AG09309 (cell line): ENCODE results near the gene PTPN14.

Experiments used
- DNase-seq: peaks from one replicate; pipeline ENCODE4 v3.0.0-alpha.2; 2010; ENCODE audit warnings: low read depth
- H3K4me3 ChIP-seq: 2 replicates; pipeline ENCODE4 v1.5.1; 2011; ENCODE audit warnings: mild to moderate bottlenecking, low read depth, low read length, moderate library complexity; ENCODE audit not compliant: control insufficient read depth
- TF ChIP-seq, protein P1 (sequence below): IDR thresholded peaks from 2 replicates; pipeline ENCODE4 v1.5.1; 2011; ENCODE audit warnings: mild to moderate bottlenecking, low read depth, low read length, inconsistent platforms; ENCODE audit not compliant: insufficient read depth, control insufficient read depth; ENCODE audit errors: missing control alignments

The PTPN14 gene

DNA sequence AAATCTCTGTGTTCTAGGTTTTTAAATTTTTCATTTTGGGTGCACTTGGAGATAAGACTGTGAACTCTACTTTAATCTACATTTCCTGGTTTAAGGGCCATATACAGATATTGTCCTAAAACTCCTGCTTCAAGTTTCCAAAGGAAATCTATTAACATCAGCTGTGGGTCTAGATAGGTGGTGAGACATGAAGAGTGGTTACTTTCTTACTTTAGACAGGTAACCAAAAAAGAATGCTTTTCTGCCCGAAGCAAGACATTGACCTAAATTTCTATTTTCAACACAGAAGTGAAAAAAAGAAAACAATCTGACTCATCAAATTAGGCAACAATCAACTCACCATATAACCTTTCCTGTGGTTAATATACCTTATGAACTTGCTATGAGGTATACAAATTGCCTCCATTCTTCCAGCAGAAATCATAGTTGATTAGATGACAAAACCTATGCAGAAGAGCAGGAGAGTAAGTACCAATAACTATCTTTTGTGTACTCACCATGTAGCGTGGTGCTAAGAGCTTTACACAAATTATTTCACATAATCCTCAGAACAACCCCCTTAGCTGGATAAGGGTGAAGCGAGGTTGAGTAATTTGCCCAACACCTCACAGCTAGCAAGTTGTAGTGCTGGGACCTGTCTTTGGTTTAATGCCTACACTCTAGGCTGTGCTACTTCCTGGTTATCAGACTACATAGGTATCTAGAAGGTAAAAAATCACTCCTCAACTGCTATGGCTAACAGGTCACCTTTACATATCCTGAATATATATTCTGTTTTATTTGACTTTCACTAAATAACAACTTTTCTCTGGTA lies 23.4 kb upstream of the PTPN14 start:
- H3K4me3 ChIP-seq, result no peak overlapping the region
- TF ChIP-seq, protein P1, sequence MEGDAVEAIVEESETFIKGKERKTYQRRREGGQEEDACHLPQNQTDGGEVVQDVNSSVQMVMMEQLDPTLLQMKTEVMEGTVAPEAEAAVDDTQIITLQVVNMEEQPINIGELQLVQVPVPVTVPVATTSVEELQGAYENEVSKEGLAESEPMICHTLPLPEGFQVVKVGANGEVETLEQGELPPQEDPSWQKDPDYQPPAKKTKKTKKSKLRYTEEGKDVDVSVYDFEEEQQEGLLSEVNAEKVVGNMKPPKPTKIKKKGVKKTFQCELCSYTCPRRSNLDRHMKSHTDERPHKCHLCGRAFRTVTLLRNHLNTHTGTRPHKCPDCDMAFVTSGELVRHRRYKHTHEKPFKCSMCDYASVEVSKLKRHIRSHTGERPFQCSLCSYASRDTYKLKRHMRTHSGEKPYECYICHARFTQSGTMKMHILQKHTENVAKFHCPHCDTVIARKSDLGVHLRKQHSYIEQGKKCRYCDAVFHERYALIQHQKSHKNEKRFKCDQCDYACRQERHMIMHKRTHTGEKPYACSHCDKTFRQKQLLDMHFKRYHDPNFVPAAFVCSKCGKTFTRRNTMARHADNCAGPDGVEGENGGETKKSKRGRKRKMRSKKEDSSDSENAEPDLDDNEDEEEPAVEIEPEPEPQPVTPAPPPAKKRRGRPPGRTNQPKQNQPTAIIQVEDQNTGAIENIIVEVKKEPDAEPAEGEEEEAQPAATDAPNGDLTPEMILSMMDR, result no peak
- no peak for DNase-seq

DNA sequence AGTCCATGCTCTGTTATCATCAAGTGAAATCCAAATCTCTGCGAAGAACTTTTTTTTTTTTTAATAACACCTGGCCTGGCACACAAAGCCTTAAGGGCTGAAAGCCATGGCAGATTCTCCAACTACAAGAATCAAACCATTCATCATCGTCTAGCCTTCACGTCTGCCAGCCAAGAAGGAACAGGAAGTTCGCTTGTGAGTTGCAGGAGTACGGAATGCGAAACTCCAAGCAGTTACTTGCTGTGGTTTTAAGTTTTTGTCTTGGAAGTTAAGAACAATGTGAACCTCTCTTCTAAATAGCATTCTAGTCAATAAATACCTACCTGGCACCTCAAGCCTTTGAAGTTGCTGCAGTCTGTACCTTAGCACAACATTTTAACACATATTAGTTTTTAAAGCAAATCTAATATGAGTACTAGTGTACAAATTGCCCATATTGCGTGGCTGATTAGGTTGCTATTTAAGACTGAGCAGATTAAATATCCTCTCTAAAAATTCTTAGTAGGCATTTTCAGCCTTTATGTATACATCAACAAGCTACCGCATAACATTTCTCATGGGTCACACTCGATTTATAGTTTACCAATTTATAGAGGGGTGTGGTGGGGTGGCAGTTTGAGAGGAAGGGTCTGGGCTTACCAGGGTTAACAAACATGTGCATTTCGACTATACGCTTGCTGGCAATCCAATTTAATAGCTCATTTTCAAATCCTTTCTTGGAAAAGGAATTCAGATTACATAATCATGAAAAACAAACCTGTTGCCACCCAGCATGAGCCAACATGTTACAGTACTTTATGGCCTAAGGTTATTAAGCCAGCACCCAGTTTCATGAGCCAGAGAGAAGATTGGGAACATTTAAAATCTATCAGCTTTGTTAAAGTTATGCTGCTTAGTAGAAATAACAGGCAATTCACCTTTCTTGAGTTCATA lies 22.2 kb upstream of the PTPN14 start:
- TF ChIP-seq, protein P1, result no peak
- H3K4me3 ChIP-seq, result no peak overlapping the region
- DNase-seq, result no peak

DNA sequence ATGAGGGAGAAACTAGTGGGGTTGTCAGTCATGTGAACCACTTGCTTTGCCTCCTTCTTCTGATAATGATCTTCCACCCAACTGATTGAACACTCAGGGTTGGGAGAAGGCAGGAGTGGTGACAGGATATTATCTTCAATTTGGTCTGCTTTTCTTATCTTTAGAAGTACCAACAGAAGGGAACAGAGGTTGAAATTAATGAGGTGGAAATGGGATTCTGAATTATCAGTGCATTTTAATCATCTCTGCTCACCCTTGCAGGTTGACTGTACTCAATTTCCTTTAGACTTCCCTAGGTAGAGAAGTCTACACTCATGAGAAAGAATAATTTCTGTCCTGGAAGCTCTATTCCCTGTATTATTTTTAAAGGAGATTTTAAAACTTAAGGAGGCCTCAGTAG lies 19.9 kb upstream of the PTPN14 start:
- no peak for DNase-seq
- H3K4me3 ChIP-seq, result no peak overlapping the region
- TF ChIP-seq, protein P1, result no peak

DNA sequence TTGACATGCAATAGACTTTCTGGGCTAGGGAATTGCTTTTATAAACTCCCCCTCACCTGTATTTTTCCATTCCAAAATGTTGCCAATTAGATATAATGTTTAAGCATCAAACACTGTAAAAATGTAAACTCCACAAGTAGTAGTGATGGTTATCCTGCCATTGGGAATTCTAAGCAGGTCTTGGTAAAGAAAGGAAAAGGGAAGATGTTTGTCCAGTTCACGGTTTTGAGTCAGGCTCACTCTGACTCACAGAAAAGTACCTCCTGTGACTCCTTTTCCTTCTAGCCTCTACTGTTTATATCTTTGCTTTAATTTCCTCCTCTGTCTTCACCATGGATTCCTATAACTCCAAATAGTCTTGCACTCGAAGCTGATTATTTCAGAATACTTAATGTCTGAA lies 19.0 kb upstream of the PTPN14 start:
- H3K4me3 ChIP-seq, result no peak overlapping the region
- TF ChIP-seq, protein P1, result no peak
- no peak for DNase-seq

DNA sequence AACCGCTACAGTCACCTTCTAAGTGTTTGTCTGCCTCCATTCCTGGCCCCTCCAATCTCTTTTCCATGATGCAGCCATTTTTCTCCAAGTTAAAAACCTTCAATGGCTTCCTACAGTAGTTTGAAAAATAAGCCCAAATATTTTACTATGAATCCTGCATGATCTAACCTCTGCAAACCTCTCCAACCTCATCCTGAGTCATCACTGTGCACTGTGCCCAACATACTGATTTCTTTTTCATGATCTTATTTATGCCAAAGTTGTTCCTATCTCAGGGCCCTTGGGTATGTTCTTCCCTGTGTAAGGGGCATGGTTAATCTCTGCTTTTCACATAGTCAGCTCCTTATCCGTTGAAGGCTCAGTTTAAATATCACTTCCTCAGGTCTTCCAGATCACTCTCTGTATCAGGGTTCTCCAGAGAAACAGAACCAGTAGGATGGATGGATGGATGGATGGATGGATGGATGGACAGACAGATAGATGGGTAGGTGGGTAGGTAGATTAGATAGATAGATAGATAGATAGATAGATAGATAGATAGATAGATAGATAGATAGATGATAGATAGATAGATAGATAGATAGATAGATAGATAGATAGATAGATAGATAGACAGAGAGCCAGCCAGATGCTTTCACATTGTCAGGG lies 18.1 kb upstream of the PTPN14 start:
- no peak for DNase-seq
- no peak overlapping the region for H3K4me3 ChIP-seq

DNA sequence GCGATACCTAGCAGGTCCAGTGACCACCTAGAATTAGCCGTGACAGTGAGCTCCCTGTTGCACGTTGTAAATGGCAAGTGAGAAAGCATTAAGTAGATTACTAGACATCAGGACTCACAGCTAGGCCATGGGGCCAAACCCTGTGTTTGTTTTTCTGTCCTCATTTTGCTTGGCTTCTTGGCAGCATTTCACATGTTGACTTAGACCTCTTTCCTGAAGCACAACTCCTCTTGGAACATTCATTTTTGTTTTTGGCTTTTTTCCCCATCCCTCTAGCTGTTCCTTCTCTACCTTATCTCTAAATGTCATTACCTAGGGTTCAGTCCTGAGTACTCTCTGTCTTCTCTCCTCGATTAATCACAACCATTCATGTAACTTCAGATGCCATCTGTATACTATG lies 16.9 kb upstream of the PTPN14 start:
- H3K4me3 ChIP-seq, result no peak overlapping the region
- no peak for DNase-seq
- TF ChIP-seq, protein P1, result no peak

More for the DNA sequence above, 18.1 kb upstream of the PTPN14 start:
- TF ChIP-seq, protein P1, result no peak
